Nephron progenitor cell (in vitro differentiated cells): ENCODE measurements around the gene GSE1.
A peak's percentile ranks its signal among the peaks of the same experiment; 100 is the strongest.

Experiments used
- DNase-seq: peaks from one replicate; pipeline ENCODE4 v3.0.0; 2021
- H3K27ac Mint-ChIP-seq: 2 replicates; pipeline ENCODE4 v1.8.0; 2021; ENCODE audit warnings: mild to moderate bottlenecking, moderate library complexity, mixed read lengths
- H3K27me3 Mint-ChIP-seq: 2 replicates; pipeline ENCODE4 v1.8.0; 2021; ENCODE audit warnings: mild to moderate bottlenecking, low read depth, mixed read lengths; ENCODE audit not compliant: poor library complexity
- H3K36me3 Mint-ChIP-seq: 2 replicates; pipeline ENCODE4 v1.8.0; 2021; ENCODE audit warnings: low read depth, mixed read lengths
- H3K4me1 Mint-ChIP-seq: 2 replicates; pipeline ENCODE4 v1.8.0; 2021; ENCODE audit warnings: mixed read lengths
- H3K4me3 Mint-ChIP-seq: 2 replicates; pipeline ENCODE4 v1.8.0; 2021; ENCODE audit warnings: mild to moderate bottlenecking, moderate library complexity, mixed read lengths
- H3K9me3 Mint-ChIP-seq: 2 replicates; pipeline ENCODE4 v1.8.0; 2021; ENCODE audit warnings: mild to moderate bottlenecking, moderate library complexity, mixed read lengths
- CTCF ChIP-seq: fragments of 200-600 bp; sonication (generic); IDR thresholded peaks from 2 replicates; pipeline ENCODE4 v1.5.0; 2021; ENCODE audit warnings: antibody characterized with exemption

The GSE1 gene

GRCh38 chr16:85685251-85685650, 72.1 kb downstream of the GSE1 start:
- Mint-ChIP-seq H3K27me3 (peaks cover 16% of the 10 kb centered on the region), H3K27ac (no peak overlapping the region), H3K4me1 (peaks cover 40% of the 10 kb centered on the region), H3K4me3 (no peak overlapping the region), H3K9me3 (no peaks in the 10 kb centered on the region), H3K36me3 (peaks cover 21% of the 10 kb centered on the region)
- no peak for TF ChIP-seq CTCF
- DNase-seq: no peak

DNA sequence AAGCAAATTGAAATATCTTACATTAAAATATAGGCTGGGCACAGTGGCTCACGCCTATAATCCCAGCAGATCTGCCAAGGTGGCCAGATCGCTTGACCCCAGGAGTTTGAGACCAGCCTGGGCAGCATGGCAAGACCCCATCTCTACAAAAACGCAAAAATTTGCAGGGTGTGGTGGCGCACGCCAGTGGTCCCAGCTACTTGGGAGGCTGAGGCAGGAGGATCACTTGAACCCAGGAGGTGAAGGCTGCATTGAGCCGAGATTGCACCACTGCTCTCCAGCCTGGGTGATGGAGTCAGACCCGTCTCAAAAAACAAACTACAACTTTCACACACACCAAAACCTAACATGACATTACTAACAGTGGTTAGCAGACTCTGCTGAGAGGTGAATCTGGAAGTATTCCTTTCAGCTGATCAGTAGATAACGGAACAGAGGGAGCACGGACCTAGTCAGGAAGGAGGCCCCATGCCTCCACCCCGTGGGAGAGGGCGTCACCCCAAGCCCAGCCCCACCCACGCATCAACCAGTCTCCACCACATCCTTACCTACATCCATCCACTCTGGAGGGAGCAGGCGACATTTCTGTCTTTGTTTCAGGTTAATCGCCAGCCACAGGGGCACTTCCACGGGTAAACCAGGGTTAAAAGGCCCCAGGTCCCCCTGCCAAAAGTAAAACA, 73.9 kb downstream of the GSE1 start:
- H3K36me3 Mint-ChIP-seq: peaks cover 21% of the 10 kb centered on the region
- peaks cover 28% of the 10 kb centered on the region for H3K27me3 Mint-ChIP-seq
- no peak overlapping the region for H3K27ac Mint-ChIP-seq
- peak overlapping the region; percentile 79 for H3K4me3 Mint-ChIP-seq
- H3K4me1 Mint-ChIP-seq: peaks cover 36% of the 10 kb centered on the region
- DNase-seq: no peak
- no peaks in the 10 kb centered on the region for H3K9me3 Mint-ChIP-seq
- no peak for TF ChIP-seq CTCF

DNA sequence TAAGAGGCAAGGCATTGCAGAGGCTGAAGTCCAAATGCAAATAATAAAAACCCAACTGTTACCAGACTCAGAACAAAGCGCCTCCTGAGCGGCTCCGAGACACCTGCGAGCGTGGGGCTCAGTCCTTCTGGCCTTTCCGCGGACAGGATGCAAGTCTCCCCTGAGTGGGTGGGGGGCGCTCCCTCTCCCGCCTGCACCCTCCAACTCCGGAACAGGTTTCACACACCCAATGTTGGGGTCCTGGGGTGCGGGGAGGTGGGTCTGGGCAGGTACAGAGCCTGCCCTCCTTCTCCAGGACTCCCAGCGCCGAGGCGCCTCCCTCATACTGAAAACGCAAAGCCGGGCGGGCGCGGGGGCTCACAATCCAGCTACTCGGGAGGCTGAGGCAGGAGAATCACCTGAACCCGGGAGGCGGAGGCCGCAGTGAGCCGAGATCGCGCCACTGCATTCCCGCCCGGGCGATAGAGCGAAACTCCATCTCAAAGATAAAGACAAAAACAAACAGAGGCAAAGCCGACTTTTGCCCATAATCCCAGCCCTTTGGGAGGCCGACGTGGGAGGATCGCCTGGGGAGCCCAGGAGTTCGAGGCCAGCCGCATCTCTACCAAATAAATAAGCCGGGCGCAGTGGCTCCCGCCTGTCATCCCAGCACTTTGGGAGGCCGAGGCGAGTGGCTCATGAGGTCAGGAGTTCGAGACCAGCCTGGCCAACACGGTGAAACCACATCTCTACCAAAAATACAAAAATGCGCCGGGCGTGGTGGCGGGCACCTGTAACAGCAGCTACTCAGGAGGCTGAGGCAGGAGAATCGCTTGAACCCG, 74.7 kb downstream of the GSE1 start:
- Mint-ChIP-seq H3K27ac (no peak overlapping the region), H3K4me3 (peak overlapping the region; percentile 79), H3K9me3 (no peaks in the 10 kb centered on the region), H3K27me3 (peaks cover 32% of the 10 kb centered on the region), H3K36me3 (peaks cover 21% of the 10 kb centered on the region), H3K4me1 (peaks cover 33% of the 10 kb centered on the region)
- no peak for TF ChIP-seq CTCF
- DNase-seq: no peak

DNA sequence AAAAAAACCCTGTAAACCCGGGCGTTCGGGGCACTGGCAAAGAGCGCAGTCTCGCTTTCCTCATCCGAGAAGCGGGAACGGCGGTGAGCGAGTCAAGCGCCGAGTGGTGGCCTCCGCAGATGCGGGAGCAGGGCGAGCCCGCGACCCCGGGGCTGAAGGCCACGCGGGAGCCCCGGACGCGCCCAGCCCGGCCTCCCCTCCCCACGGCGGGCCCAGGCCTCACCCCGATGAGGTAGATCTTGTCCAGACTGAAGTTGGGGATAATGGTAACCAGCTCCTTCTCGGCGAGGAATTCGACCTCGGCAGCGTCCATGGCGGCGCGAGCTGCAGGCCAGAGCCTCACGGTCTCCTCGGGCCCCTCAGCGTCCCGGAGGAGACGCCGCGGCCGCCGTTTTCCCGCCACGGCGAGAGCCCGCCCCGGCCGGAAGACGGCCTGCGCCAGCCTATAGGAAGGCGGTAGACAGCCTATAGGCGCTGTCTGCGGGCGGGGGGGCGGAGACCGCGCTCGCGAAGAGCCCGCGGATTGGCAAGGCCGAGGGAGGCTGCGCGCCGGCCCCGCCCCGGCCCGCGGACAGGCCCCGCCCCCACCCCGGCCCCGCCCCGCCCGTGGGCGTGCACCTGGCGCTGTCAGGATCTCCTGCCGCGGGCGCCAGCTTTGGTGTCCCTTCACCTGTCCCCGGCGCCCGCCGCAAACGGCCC, 75.6 kb downstream of the GSE1 start, which contains the start of gene GINS2:
Gene GINS2 (minus strand): TSS at position 369 of the 699 bp plus-strand sequence. CDS start 56 bp downstream, at position 313.
- Mint-ChIP-seq H3K4me3 (peak within 1 kb of the TSS; percentile 79), H3K27ac (no peak within 1 kb of the TSS)
- DNase-seq: peak; percentile 92

More for the DNA sequence above, 75.6 kb downstream of the GSE1 start, which contains the start of gene GINS2:
- Mint-ChIP-seq H3K36me3 (peaks cover 21% of the 10 kb centered on the region), H3K27me3 (peaks cover 33% of the 10 kb centered on the region), H3K9me3 (no peaks in the 10 kb centered on the region), H3K4me1 (peaks cover 24% of the 10 kb centered on the region)
- no peak for TF ChIP-seq CTCF
